ENCODE results near the gene MAPK1IP1L. TPM values are rescaled to one million over a fixed set of nuclear protein-coding genes. Genes with fewer than 3 reads are reported as not detected.

The MAPK1IP1L gene
- total RNA-seq, 3 donors from 2014 or later (not counting 1 experiment from before 2014, with no cell fraction given): 119 to 140 (median 127) TPM

DNA sequence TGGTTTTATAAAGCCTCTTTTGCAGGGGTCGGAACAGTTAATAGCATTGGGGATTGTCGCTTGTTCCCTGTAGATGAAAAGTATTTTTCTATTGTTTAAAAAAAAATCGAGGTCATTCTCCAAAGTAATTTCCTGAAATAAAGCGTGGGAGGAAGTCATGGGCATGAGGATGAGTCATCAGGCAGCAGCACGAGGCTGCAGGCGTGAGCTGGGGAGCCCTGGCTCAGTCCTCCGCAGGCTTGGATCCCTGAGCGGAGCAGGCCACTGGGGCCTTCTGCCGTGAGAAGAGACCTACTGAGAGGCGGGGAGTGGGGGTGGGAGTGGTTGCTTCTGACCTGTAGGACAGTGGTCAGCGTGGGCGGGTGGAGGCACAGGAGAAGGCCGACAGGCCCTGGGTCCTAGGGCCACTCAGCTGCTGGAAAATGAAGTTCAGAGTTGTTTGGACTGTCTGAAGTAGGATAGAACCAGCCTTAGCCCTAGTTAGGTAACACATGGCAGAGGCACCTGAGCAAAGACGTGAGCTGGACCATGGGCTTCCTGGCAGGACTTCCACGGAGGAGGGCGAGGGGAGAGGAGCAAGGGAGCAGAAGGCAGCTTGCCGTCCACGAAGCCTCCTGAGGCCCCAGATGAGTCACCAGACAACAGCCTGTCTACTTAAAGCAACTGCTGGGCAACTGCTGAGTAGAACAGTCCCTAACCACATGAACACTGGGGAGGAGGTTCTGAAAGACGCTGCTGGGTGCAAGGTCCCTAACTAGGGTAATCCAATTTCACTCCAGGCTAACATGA lies 56.5 kb downstream of the MAPK1IP1L start:
- TF ChIP-seq, protein P1, sequence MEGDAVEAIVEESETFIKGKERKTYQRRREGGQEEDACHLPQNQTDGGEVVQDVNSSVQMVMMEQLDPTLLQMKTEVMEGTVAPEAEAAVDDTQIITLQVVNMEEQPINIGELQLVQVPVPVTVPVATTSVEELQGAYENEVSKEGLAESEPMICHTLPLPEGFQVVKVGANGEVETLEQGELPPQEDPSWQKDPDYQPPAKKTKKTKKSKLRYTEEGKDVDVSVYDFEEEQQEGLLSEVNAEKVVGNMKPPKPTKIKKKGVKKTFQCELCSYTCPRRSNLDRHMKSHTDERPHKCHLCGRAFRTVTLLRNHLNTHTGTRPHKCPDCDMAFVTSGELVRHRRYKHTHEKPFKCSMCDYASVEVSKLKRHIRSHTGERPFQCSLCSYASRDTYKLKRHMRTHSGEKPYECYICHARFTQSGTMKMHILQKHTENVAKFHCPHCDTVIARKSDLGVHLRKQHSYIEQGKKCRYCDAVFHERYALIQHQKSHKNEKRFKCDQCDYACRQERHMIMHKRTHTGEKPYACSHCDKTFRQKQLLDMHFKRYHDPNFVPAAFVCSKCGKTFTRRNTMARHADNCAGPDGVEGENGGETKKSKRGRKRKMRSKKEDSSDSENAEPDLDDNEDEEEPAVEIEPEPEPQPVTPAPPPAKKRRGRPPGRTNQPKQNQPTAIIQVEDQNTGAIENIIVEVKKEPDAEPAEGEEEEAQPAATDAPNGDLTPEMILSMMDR (IDR thresholded peaks at IDR 0.05): no peak
- intact Hi-C loops (cut with micrococcal nuclease): no loop called here
- ATAC-seq: peak; percentile 18 to 50 (median 39)
- Mint-ChIP-seq H3K27ac (peak overlapping the region in 1 of 2 donors; percentile 66), H3K36me3 (no peaks in the 10 kb centered on the region), H3K4me3 (no peak overlapping the region), H3K4me1 (peaks cover 19 to 21% of the 10 kb centered on the region in 2 donors), H3K27me3 (ENCODE audit: low read depth in 2 of 2) (no peaks in the 10 kb centered on the region), H3K9me3 (no peaks in the 10 kb centered on the region)
- H3K4me1 ChIP-seq (ENCODE audit: control insufficient read depth, insufficient read depth, low read length): peaks cover 25% of the 10 kb centered on the region
- no peaks in the 10 kb centered on the region for H3K36me3 ChIP-seq (ENCODE audit: control insufficient read depth, insufficient read depth, low read length)
- H3K9me3 ChIP-seq (ENCODE audit: control insufficient read depth, insufficient read depth, low read length): no peaks in the 10 kb centered on the region
- no peak overlapping the region for H3K4me3 ChIP-seq (ENCODE audit: low read length)
- no peaks in the 10 kb centered on the region for H3K27me3 ChIP-seq (ENCODE audit: control insufficient read depth, insufficient read depth, low read length)
- peak in 1 of 2 donors; percentile 60 for DNase-seq
- H3K27ac ChIP-seq (ENCODE audit: low read length): peak overlapping the region; percentile 70
- WGBS (ENCODE audit: insufficient coverage): 62% methylated on average over 19 of the region's 19 CpGs

DNA sequence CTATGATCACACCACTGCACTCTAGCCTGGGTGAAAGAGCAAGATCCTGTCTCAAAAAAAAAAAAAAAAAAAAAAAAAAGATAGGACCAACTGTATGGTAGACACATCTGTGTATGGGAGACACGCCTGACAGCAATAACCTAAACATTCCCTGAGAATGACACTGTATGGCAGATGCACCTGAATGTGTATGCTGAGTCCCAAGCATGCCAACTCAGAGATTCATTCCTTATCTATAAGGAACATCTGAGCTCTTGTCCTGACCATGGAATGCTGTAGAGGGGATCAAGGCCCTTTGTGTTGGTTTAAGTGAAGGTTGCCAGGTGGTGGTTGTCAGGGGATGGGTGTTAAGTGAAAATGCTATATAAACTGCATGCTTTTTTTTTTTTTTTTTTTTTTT lies 58.4 kb downstream of the MAPK1IP1L start:
- intact Hi-C loops (cut with micrococcal nuclease): no loop called here
- no peaks in the 10 kb centered on the region for H3K36me3 Mint-ChIP-seq
- 90% methylated on average over 1 of the region's 1 CpG for WGBS (ENCODE audit: insufficient coverage)

DNA sequence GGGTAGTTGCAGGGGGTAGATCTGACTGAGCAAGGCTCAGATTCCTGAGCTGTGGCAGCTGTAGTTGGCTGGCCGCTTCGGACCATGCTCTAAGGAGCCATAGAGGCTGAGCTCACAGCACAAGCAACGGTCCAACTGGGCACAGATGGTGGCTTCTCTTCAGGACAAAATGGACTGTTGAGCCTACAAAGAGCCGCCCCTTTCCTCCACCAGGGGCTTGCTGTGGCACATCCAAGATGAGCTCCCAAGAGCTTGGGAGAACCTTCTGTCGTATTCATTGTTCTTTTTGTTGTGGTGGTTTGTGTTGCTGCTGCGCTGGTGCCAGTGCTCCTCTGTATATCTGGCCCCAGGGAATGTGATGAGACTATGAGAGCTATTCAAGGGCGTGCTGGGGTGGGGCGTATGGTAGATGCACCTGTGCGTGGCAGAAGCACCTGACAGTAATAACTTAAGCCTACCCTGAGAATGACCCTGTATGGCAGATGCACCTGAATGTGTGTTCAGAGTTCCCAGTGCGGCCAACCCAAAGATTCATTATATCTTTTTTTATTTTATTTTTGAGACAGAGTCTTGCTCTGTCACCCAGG lies 59.8 kb downstream of the MAPK1IP1L start:
- H3K4me1 ChIP-seq (ENCODE audit: control insufficient read depth, insufficient read depth, low read length): peaks cover 7% of the 10 kb centered on the region
- H3K9me3 Mint-ChIP-seq: no peaks in the 10 kb centered on the region
- DNase-seq (no peak), ATAC-seq (no peak)
- TF ChIP-seq, protein P1 (IDR thresholded peaks at IDR 0.05): no peak
- H3K36me3 Mint-ChIP-seq: no peaks in the 10 kb centered on the region
- peaks cover 5 to 6% of the 10 kb centered on the region in 2 donors for H3K4me1 Mint-ChIP-seq
- no peaks in the 10 kb centered on the region for H3K36me3 ChIP-seq (ENCODE audit: control insufficient read depth, insufficient read depth, low read length)
- over 99% methylated on average over 10 of the region's 10 CpGs for WGBS (ENCODE audit: insufficient coverage)
- H3K4me3 Mint-ChIP-seq: no peak overlapping the region
- H3K27me3 ChIP-seq (ENCODE audit: control insufficient read depth, insufficient read depth, low read length): no peaks in the 10 kb centered on the region
- H3K4me3 ChIP-seq (ENCODE audit: low read length): no peak overlapping the region
- H3K27ac Mint-ChIP-seq: no peak overlapping the region
- H3K27ac ChIP-seq (ENCODE audit: low read length): no peak overlapping the region
- H3K9me3 ChIP-seq (ENCODE audit: control insufficient read depth, insufficient read depth, low read length): no peaks in the 10 kb centered on the region
- H3K27me3 Mint-ChIP-seq (ENCODE audit: low read depth in 2 of 2): peaks cover 0 to 4% of the 10 kb centered on the region in 2 donors
- intact Hi-C loops (cut with micrococcal nuclease): no loop called here

More for the DNA sequence above, 58.4 kb downstream of the MAPK1IP1L start:
- Histone ChIP-seq H3K36me3 (ENCODE audit: control insufficient read depth, insufficient read depth, low read length) (no peaks in the 10 kb centered on the region), H3K4me3 (ENCODE audit: low read length) (no peak overlapping the region), H3K27me3 (ENCODE audit: control insufficient read depth, insufficient read depth, low read length) (no peaks in the 10 kb centered on the region), H3K9me3 (ENCODE audit: control insufficient read depth, insufficient read depth, low read length) (no peaks in the 10 kb centered on the region), H3K27ac (ENCODE audit: low read length) (no peak overlapping the region), H3K4me1 (ENCODE audit: control insufficient read depth, insufficient read depth, low read length) (peaks cover 7% of the 10 kb centered on the region)
- peaks cover 0 to 4% of the 10 kb centered on the region in 2 donors for H3K27me3 Mint-ChIP-seq (ENCODE audit: low read depth in 2 of 2)
- TF ChIP-seq, protein P1 (IDR thresholded peaks at IDR 0.05): no peak
- no peaks in the 10 kb centered on the region for H3K9me3 Mint-ChIP-seq
- DNase-seq: no peak
- no peak for ATAC-seq
- H3K4me1 Mint-ChIP-seq: peaks cover 5 to 6% of the 10 kb centered on the region in 2 donors
- H3K27ac Mint-ChIP-seq: no peak overlapping the region
- no peak overlapping the region for H3K4me3 Mint-ChIP-seq
